Fibroblast of mammary gland (primary cell): ENCODE results near the gene IRX4.

Experiments used
- DNase-seq: peaks from one replicate; pipeline ENCODE4 v3.0.0-alpha.2; 2010; ENCODE audit warnings: low read depth
- H3K4me3 ChIP-seq: 2 replicates; pipeline ENCODE4 v1.5.1; 2011; ENCODE audit warnings: low read depth, mild to moderate bottlenecking, low read length, moderate library complexity; ENCODE audit not compliant: control insufficient read depth
- TF ChIP-seq, protein P1 (sequence below): conservative IDR thresholded peaks from 2 replicates; pipeline ENCODE4 v1.5.1; 2011; ENCODE audit warnings: low read depth, low read length, inconsistent platforms; ENCODE audit not compliant: control insufficient read depth, insufficient read depth

IRX4 gene

GRCh38 chr5:1834721-1835429 is 47.9 kb downstream of the IRX4 start:
- DNase-seq, result no peak
- H3K4me3 ChIP-seq, result no peak overlapping the region
- TF ChIP-seq, protein P1, sequence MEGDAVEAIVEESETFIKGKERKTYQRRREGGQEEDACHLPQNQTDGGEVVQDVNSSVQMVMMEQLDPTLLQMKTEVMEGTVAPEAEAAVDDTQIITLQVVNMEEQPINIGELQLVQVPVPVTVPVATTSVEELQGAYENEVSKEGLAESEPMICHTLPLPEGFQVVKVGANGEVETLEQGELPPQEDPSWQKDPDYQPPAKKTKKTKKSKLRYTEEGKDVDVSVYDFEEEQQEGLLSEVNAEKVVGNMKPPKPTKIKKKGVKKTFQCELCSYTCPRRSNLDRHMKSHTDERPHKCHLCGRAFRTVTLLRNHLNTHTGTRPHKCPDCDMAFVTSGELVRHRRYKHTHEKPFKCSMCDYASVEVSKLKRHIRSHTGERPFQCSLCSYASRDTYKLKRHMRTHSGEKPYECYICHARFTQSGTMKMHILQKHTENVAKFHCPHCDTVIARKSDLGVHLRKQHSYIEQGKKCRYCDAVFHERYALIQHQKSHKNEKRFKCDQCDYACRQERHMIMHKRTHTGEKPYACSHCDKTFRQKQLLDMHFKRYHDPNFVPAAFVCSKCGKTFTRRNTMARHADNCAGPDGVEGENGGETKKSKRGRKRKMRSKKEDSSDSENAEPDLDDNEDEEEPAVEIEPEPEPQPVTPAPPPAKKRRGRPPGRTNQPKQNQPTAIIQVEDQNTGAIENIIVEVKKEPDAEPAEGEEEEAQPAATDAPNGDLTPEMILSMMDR, result no peak

DNA sequence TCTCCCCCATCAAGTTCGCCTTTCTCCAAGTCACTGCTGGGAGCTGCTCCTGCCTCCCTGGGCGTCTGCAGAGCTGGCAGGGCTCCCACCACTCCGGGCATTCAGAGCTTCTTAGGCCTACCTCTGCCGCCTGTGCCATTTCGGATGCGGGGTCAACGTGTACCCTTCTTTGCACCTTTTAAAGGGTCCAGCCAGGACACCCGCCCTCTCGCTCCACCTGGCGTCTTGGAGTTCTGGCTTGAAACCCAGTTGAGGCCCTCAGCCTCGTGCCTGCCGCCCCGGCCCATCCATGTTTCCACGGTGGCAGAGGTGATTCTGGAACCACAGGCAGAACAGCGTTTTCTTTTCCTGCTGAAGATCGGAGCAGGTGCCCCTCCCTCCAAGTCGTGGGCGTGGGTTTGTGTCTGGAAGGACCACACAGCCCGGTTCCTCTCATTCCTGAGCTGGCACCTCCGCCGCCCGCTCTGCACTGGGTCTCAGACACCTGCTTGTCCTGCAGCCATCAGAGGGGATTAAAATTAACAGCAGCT is 48.6 kb downstream of the IRX4 start:
- no peak for DNase-seq

GRCh38 chr5:1833264-1834021 is 49.3 kb downstream of the IRX4 start:
- H3K4me3 ChIP-seq, result no peak overlapping the region
- TF ChIP-seq, protein P1, result no peak
- no peak for DNase-seq

More for the DNA sequence above, 48.6 kb downstream of the IRX4 start:
- no peak overlapping the region for H3K4me3 ChIP-seq
- TF ChIP-seq, protein P1, result no peak

DNA sequence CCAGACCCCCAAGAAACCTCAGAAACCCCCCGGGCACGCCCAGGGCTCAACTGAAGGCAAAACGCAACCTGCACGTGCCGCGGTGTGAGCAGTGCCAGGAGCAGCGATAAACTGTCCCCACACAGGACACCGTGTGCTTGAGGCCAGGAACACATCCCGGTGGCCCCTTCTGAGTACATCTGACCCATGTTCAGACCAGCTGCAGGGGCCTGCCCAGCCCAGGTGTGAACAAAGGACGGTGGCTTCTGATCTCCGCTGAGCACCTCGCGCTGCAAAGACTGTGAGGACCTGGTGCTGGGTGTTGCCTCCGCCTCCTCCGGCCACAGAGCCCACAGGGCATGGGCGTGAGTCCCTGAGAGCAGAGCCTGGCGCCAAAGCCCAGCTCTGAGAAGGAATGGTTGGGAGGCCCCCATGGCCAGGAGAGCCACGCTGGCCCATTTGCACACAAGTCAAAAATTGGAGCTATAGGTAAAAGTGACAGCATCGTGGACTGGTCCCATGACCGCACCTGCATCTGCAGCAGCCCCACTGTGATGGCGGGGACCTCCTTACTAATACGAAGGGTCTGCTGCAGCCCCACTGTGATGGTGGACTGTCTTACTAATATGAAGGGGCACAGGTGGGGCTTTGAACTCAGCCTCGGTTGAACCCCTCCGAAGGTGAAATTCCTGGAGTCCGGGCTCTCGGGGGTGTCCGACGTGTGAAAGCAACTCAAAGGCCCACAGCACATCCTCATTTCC is 50.0 kb downstream of the IRX4 start:
- TF ChIP-seq, protein P1, result no peak
- no peak for DNase-seq

DNA sequence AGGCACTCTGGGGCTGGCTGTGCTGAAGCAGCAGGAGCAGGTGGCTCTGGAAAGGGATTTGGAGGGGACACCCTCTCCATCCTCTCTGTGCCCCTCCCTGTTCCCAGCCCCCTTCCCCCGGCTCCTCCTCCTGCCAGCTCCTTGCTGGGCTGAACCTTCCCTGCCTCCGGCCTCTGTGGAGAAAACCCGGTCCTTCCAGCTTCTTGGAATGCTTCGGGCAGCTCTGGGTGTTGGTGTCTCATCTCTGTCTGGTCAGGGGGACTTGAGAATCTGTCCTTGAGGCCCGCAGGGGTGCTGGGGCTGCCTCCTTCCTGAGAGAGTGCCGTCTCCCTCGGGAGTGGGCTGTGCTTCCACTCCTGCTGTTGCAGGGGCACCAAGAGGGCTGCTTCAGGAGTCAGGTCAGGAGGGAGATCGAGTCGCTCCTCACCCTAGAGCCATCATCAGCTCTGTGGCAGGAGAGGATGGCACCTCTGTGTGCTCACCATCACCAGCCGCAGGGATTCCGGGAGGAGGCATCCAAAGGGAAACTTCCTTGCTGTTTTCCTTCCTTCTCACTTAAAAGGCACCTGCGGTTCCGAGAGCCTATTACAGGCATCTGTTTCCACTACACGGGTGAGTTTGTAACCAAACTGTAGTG is 50.9 kb downstream of the IRX4 start:
- no peak for DNase-seq

More for the DNA sequence above, 50.0 kb downstream of the IRX4 start:
- H3K4me3 ChIP-seq, result no peak overlapping the region

More for the DNA sequence above, 50.9 kb downstream of the IRX4 start:
- TF ChIP-seq, protein P1, result no peak
- no peak overlapping the region for H3K4me3 ChIP-seq
